OCI-LY3 (cell line): ENCODE data around the gene HCN3.
"Not testable (repeated sequence)": the region's sequence is repeated elsewhere in the genome, so short reads cannot be mapped to it uniquely, and the experiment has no call there.

Experiments used
- H2AFZ ChIP-seq: fragments of 200-600, 300-600 bp; shearing (Covaris generic); 2 replicates; pipeline ENCODE4 v1.6.0; 2014; ENCODE audit warnings: antibody characterized with exemption, low read depth, low read length
- H3K27ac ChIP-seq: fragments of 200-600, 300-600 bp; sonication (generic); 2 replicates; pipeline ENCODE4 v1.5.1; 2014; ENCODE audit warnings: mild to moderate bottlenecking, low read length, moderate library complexity, mixed read lengths
- H3K27me3 ChIP-seq: fragments of 200-600, 300-600 bp; sonication (generic); 2 replicates; pipeline ENCODE4 v1.6.1; 2014; ENCODE audit warnings: low read depth, low read length, mixed read lengths
- H3K36me3 ChIP-seq: fragments of 200-600, 300-600 bp; sonication (generic); replicated peaks from 2 replicates; pipeline ENCODE3; 2014; ENCODE audit warnings: low read depth, low read length, mixed read lengths
- H3K4me1 ChIP-seq: fragments of 300-600, 200-600 bp; sonication (generic); 2 replicates; pipeline ENCODE4 v1.6.1; 2014; ENCODE audit warnings: low read length, mixed read lengths
- H3K4me2 ChIP-seq: fragments of 200-600, 300-600 bp; sonication (generic); 2 replicates; pipeline ENCODE4 v1.6.1; 2014; ENCODE audit warnings: low read length, mixed read lengths
- H3K4me3 ChIP-seq: fragments of 300-600, 200-600 bp; sonication (generic); 2 replicates; pipeline ENCODE4 v1.5.1; 2014; ENCODE audit warnings: antibody characterized with exemption, mild to moderate bottlenecking, low read length, moderate library complexity
- H3K79me2 ChIP-seq: fragments of 300-600, 200-600 bp; shearing (Covaris generic); 2 replicates; pipeline ENCODE4 v1.6.1; 2014; ENCODE audit warnings: mild to moderate bottlenecking, low read length, mixed read lengths
- H3K9ac ChIP-seq: fragments of 300-600, 200-600 bp; shearing (Covaris generic); 2 replicates; pipeline ENCODE4 v1.6.0; 2014; ENCODE audit warnings: mild to moderate bottlenecking, low read length, moderate library complexity
- H3K9me3 ChIP-seq: fragments of 200-600, 300-600 bp; shearing (Covaris generic); 2 replicates; pipeline ENCODE4 v1.6.1; 2014; ENCODE audit warnings: low read length, mixed read lengths; ENCODE audit not compliant: insufficient read depth
- H4K20me1 ChIP-seq: fragments of 200-600, 300-600 bp; sonication (generic); 2 replicates; pipeline ENCODE4 v1.6.1; 2016; ENCODE audit warnings: low read length, mixed read lengths; ENCODE audit not compliant: insufficient read depth
- CTCF ChIP-seq: fragments of 200-600, 300-600 bp; sonication (generic); IDR thresholded peaks from 2 replicates; pipeline ENCODE4 v1.5.1; 2014; ENCODE audit warnings: antibody characterized with exemption, low read length, low read depth
- EZH2phosphoT487 ChIP-seq: fragments of 200-600 bp; shearing (Covaris generic); IDR thresholded peaks from 2 replicates; pipeline ENCODE4 v1.6.1; 2018; ENCODE audit warnings: antibody characterized with exemption, mixed run types, low read depth

Gene HCN3

GRCh38 chr1:155327981-155328380, 50.7 kb downstream of the HCN3 start:
- H3K4me2 ChIP-seq, result no peak overlapping the region
- TF ChIP-seq CTCF, result no peak
- TF ChIP-seq EZH2phosphoT487, result no peak
- H4K20me1 ChIP-seq, result no peaks in the 10 kb centered on the region
- no peaks in the 10 kb centered on the region for H3K9me3 ChIP-seq
- no peak overlapping the region for H3K9ac ChIP-seq
- peaks cover 17% of the 10 kb centered on the region for H3K36me3 ChIP-seq
- H3K4me3 ChIP-seq, result no peak overlapping the region
- no peak overlapping the region for H3K27ac ChIP-seq
- H3K27me3 ChIP-seq, result no peaks in the 10 kb centered on the region
- H2AFZ ChIP-seq, result no peak overlapping the region
- peaks cover 21% of the 10 kb centered on the region for H3K4me1 ChIP-seq
- H3K79me2 ChIP-seq, result no peaks in the 10 kb centered on the region

- H3K27me3 ChIP-seq, H4K20me1 ChIP-seq, H3K9ac ChIP-seq, H3K79me2 ChIP-seq, H3K9me3 ChIP-seq, H3K27ac ChIP-seq, H3K4me2 ChIP-seq, H3K4me3 ChIP-seq, H2AFZ ChIP-seq: not testable (repeated sequence)
- Histone ChIP-seq H3K4me1 (peaks cover 21% of the 10 kb centered on the region), H3K36me3 (peaks cover 17% of the 10 kb centered on the region)
Measured at GRCh38 chr1:155328856-155329255, 51.6 kb downstream of the HCN3 start.

- Histone ChIP-seq H3K4me3 (no peak overlapping the region), H3K9ac (no peak overlapping the region), H3K79me2 (no peaks in the 10 kb centered on the region), H3K4me2 (peak overlapping the region; percentile 35), H3K27ac (peak overlapping the region; percentile 72), H3K9me3 (no peaks in the 10 kb centered on the region), H3K27me3 (no peaks in the 10 kb centered on the region), H4K20me1 (no peaks in the 10 kb centered on the region), H2AFZ (no peak overlapping the region), H3K4me1 (peaks cover 21% of the 10 kb centered on the region), H3K36me3 (peaks cover 23% of the 10 kb centered on the region)
- TF ChIP-seq CTCF, result no peak
- TF ChIP-seq EZH2phosphoT487, result no peak
Measured at GRCh38 chr1:155329980-155330598, 52.8 kb downstream of the HCN3 start.

GRCh38 chr1:155334962-155335361, 57.7 kb downstream of the HCN3 start:
- Histone ChIP-seq H3K4me1 (peaks cover 17% of the 10 kb centered on the region), H3K27me3 (no peaks in the 10 kb centered on the region), H3K9ac (no peak overlapping the region), H3K79me2 (no peaks in the 10 kb centered on the region), H2AFZ (no peak overlapping the region), H3K4me3 (no peak overlapping the region), H3K27ac (no peak overlapping the region), H3K36me3 (peaks cover 41% of the 10 kb centered on the region), H3K4me2 (no peak overlapping the region), H3K9me3 (no peaks in the 10 kb centered on the region), H4K20me1 (no peaks in the 10 kb centered on the region)
- TF ChIP-seq CTCF (no peak), EZH2phosphoT487 (no peak)
